Cortex of kidney (tissue), 1 donor: ENCODE results near the gene PDZRN4.
"Not testable (repeated sequence)": the region's sequence is repeated elsewhere in the genome, so short reads cannot be mapped to it uniquely, and the experiment has no call there.

Source experiments
- DNase-seq: peaks from one replicate; lab custom pipeline; 2025; lab: John Stamatoyannopoulos, UW

PDZRN4 gene

DNA sequence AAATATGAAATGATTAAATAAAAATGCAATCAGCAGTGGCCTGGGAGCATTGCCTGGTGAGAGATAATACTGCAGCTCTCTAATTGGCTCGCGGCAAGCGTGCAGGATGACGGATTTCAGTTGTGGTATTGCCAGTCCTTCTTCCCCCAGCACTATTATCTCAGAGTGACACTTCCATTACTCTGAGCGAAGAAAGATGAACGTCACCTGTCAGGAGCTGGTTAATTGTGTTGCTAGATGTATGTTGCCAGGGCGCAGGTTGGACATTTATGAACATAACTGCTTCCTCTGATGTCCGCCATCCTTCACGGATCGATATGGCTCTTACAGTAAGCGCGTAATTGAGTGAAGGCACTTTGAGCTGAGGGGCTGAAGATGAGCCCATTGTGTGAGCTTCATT is 374.9 kb downstream of the PDZRN4 start:
- no peak for DNase-seq

DNA sequence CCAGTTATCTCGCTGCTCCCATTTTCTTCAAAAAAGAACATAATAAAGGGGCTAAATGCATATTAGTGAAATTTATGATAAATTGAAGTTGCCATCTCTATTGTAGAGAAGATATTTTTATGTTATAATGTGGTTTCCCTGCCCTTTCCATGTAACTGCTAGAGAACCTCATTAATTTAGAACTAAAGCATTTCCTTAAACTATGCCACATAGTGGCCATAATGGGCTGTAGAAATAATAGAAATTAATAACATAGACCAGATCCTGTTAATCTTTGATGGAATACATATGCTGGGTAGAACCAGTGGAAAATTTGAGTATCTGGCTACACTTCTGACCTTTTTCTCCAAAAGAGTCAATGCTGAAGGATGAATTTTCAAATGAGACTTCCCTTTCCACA is 376.7 kb downstream of the PDZRN4 start:
- DNase-seq, result no peak

DNA sequence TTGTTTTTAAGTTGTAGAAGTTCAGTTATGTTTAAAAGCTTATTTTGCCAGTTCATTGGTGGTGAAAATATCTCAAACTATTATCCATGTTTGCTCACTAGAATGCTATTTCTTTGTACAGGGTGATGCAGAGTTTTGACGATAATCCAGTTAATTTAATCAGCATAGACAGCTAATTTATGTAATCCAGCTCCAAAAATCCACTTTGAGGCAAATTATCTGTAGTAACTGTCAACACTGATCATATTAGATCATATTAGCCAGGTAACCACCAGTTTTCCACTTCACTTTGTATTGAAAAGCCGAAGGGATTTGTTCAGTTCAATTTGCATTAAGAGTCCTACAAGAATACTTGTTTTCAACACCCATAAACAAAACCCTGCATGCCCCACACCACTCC is 378.6 kb downstream of the PDZRN4 start:
- DNase-seq, result no peak

DNA sequence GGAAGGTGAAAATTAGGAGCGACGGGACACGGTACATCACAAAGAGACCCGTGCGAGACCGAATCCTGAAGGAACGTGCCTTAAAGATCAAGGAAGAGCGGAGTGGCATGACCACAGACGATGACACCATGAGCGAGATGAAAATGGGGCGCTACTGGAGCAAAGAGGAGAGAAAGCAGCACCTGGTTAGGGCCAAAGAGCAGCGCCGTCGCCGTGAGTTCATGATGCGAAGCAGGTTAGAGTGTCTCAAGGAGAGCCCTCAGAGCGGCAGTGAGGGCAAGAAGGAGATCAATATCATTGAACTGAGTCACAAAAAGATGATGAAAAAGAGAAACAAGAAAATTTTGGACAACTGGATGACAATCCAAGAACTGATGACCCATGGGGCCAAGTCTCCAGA is 385.3 kb downstream of the PDZRN4 start:
- DNase-seq, result no peak

DNA sequence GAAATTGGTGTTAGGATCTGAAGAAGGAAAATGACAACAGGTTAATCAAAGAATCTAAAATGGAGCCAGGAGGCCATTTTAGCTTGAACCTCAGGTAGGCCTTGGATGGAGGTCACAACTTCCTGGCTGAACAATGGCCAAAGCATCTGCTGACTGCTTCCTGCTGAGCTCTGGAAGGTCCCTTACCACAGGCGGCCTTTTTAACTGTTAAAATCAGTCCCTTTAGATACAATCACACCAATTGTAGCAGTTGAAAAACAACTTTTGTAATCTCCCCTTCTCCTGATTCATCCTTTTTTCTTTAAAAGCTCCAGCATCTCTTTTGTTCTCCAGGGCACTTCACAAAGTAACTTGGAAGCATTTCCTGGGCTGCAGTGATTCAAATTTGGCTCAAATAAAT is 388.8 kb downstream of the PDZRN4 start:
- no peak for DNase-seq

DNA sequence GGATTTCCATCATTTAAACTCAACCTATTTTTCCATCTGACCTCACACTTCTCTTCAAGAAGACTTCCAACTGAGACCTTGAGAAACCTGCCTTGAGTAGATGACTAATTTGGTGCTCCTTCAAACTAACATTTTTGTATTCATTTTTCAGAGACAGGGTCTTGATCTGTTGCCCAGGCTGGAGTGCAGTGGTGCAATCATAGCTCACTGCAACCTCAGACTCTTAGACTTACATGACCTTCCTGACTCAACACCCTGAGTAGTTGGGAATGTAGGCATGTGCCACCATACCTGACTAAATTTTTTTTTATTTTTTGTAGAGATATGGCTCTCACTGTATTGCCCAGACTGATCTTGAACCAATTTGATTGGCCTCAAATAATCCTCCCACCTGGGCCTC is 389.9 kb downstream of the PDZRN4 start:
- DNase-seq, result no peak

DNA sequence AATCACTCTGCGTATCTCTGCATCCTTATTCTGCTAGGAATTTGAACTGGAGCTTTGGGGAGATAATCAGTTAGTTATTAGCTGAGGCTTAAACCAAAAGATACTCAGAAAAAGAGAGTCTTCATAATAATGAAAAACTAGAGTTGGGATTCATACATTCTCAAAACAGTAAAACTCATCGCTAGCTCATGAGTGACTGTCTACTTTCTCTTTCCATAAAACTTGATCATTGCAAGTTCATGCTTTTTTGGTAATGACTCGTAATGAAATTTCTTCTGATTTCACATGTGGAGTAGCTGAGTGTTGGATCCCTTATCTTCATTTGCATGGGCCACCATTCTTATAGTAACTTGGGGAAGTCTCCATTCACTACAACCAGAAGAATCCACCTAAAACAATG is 397.7 kb downstream of the PDZRN4 start:
- DNase-seq, result no peak

DNA sequence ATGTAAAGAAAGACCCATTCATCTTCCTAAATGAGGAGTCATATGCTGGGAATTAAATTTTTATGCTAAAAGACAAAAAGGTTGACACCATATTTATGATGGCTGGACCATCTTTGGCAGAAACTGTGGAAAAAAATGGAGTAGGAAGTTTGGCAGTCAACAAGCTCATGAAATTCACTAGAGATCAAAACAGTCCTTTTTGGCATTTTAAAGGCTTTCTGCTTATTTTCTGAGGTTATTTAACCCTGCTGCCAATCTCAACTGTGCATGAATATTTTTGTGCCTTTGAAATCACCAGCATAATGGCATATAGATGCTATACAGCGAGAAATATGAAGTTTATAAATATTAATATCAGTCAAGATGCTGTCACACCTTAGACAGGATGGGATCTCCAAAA is 399.5 kb downstream of the PDZRN4 start:
- no peak for DNase-seq

DNA sequence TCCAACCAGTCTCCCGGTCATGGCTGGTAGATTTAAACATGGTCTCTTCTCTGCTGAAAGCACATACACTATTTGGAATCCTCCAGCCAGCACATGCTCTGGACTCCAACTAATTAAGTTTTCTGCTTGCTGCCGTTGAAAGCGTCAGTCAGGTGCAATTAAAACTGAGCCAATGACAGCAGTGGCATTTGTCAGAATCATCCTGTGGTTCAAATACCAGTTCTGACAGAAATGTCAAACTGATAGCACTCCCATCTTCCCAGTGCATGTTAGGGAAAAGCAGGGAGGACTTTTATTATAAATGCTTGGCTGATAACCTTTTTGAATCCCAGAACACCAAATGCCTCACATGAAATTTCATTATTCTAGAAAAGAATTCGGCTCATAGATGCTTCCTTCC is 401.8 kb downstream of the PDZRN4 start:
- DNase-seq, result no peak

DNA sequence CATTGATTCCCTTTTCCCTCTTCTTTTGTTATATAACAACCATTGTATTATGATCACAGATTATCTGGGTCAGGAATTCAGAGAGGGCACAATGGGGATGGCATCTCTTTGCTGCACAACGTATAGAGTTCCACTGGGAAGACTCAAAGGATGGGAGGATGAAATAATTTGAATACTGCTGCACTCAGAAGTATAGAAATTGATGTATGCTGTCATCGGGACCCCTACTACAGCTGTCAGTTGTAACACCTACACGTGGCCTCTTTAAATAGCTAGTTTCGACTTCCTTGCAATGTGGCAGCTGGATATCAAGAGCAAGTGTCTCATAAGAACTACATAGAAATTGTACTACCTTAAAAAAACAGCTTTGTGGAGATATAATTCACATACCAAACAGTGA is 408.1 kb downstream of the PDZRN4 start:
- no peak for DNase-seq

DNA sequence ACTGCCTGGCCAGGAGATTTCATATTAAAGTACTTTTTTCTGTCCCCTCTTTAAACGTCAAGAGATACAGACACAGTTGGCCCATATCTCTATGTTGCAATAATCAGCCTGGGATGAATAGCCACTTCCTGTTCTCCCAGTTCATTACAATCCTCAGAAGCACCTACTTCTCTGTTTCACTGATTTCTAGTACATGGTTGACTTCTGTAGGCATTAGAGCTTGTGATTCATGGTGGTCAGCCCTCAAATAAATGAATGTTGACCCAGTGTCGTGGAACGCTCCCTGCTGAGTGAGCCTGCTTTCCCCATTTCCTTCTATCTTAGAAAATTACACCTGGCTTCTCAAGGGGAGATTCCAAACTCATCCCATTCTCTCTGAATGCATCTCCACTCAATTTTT is 416.7 kb downstream of the PDZRN4 start:
- no peak for DNase-seq

DNA sequence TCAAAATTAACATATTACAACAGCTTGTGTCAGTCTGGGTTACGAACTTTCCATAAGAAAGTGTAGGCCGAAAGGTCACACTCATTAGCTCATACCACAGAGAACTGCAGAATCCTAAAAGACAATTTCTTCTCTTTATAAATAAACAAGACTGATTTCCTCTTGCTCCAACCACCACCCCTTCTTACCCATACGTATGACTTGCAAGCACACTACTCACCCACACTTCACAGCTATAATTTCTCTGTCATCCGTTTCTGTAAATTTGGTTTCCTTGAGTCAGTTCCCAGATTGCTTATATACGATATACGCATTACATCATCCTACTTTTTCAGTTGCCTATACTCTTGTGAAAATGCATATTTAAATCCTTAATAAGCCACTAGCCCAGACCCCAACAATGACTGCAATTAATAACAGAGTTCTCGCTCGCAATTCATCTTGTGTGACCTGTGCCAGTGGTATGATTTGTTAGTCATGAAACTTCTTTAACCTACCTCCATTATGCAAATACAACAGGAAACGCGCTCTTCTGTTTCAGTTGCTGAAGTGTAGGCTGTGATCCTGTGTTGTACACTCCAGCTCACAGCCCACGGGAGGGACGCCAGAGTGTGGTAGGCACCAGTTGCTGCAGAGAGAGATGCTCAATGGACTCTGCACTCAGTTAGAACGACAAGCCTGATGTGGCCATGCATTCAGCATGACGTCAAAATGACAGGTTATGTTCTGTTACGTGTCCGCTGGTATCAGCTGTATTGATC is 417.6 kb downstream of the PDZRN4 start:
- no peak for DNase-seq

DNA sequence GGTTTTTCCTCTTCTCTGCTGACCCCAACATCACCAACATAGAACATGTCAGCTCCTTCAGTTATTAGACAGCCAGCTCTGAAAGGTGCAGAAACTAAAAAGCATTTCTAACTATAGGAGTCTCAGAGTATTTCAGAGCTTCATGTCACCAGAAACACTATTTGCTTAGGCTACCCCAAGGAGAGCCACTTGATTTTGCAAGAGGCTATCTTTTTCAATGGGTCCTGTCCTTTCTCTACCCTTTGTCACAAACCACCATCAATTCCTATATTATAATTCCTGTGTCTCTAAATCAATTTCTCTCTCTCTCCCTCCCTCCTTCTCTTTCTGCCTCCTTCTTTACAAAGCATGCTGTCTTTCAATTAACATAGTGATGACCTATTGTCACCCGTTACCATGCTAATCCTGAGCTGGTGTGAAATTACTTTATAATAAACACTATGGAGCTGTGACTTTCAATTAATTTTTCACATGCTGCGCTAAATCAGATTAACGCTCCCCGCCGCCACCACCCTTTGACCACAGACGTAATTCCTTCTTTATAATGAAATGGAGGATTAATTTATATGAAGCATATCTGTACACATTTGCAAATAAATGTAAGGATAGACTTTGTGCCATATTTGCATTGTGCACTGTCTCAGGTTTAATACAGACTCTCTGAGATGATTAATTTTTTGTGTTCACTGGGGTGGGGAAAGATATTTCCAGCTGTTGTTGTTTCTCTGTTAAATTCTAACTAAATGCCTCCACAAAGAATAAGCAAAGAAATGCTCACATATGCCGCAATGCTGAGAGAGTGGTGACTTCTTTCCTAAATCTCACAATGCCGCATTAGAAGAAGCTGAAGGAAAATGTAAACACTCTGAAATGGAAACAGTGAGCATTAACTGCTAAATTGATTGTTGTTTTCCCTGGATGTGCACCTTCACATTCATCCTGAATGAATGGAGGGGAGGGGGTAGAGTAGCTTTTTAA is 418.6 kb downstream of the PDZRN4 start:
- DNase-seq, result no peak

DNA sequence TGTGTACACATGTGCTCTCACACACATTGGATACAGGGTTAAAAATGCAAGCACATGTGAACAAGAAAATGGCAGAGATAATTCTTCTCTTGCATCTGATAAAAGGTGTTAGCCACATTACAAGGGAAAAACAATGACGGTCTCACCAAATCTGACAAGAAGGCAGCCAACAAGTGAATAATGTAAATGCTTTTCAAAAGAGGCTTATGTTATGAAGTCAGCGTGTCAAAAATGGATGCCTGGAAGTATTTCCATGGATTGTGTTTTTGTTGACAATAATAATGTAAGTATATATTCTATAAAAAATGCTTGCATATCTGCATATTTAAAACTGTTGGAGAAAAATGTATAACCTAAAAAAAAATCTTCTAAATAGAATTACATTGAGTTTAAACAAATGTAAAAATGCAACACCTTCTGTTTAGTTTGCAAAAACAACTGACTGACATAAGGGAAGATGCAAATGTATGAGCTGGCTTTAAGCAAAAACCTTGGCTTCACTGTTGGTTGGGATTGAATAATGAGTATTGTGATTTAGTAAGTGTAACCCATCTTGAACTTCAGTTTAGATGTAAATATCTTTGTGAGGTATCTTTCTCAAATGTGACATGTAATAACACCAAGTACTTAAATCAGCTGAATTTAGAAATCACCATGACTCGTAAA is 424.9 kb downstream of the PDZRN4 start:
- DNase-seq, result no peak

DNA sequence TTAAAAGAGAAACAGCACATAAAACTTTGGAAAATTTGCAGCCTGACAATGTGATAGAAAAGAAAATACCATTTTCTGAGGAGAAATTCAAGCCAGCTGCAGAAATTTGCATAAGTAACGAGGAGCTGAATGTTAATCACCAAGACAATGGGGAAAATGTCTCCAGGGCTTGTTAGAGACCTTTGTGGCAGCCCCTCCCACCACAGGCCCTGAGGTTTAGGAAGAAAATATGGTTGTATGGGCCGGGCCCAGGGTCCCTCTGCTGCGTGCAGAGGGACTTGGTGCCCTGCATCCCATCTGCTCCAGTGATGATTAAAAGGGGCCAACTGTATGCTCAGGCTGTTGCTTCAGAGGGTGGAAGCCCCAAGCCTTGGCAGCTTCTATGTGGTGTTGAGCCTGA is 427.1 kb downstream of the PDZRN4 start:
- DNase-seq, result not testable (repeated sequence)

DNA sequence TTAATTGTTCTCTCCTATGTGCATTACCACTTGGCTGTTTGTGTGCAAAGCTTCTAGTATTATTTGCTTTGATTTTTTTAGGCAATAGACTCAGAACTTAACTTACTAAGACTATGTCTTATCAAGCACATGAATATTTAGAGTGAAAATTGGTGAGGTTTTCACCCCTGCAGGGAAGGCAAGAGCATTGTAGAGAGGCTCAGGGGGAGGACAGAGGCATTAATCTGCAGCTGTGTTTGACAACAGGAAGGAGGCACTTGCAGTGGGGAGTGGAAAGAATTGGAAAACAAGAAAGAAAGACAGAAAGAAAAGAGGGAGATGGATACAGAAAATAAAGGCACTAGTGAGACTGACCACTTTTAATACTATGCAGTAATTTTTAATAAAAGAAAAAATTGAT is 431.6 kb downstream of the PDZRN4 start:
- DNase-seq, result no peak

DNA sequence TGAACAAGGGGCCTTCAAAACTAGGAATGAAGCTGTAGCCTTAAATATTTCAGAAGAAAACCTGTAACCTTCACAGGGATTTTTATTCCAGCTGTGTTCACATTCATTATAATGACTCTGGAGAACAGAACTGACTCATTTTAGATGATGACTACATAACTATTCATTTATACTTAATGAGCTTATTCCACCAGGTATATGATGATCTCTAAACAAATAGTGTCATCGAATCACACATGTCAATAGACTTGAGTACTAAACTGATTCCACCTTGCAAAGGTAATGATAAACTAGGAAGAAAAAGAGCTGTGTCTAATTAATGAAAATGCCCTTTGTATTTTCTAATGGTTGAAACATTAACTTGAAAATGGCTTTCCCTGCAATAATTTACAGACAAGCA is 433.2 kb downstream of the PDZRN4 start:
- DNase-seq, result no peak
